LNCAP (cell line): ENCODE data around the gene ZNF793.
A peak's percentile ranks its signal among the peaks of the same experiment; 100 is the strongest.

Source experiments
- CTCF ChIP-seq: fragments of 450-650 bp; IDR thresholded peaks from 2 replicates; pipeline ENCODE4 v1.5.1; 2017; ENCODE audit warnings: mild to moderate bottlenecking

ZNF793 gene

DNA sequence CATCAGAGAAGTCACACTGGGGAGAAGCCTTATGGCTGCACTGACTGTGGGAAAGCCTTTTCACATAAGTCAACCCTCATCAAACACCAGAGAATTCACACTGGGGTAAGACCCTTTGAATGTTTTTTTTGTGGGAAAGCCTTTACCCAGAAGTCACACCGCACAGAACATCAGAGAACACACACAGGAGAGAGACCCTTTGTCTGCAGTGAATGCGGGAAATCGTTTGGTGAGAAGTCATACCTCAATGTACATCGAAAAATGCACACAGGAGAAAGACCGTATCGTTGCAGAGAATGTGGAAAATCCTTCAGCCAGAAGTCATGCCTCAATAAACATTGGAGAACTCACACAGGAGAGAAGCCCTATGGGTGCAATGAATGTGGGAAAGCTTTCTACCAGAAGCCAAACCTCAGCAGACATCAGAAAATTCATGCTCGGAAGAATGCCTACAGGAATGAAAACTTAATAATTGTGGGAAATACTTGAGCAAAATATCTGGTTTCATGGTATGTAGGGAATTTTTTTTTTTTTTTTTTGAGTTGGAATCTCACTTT, 30.7 kb downstream of the ZNF793 start:
- TF ChIP-seq CTCF = no peak

DNA sequence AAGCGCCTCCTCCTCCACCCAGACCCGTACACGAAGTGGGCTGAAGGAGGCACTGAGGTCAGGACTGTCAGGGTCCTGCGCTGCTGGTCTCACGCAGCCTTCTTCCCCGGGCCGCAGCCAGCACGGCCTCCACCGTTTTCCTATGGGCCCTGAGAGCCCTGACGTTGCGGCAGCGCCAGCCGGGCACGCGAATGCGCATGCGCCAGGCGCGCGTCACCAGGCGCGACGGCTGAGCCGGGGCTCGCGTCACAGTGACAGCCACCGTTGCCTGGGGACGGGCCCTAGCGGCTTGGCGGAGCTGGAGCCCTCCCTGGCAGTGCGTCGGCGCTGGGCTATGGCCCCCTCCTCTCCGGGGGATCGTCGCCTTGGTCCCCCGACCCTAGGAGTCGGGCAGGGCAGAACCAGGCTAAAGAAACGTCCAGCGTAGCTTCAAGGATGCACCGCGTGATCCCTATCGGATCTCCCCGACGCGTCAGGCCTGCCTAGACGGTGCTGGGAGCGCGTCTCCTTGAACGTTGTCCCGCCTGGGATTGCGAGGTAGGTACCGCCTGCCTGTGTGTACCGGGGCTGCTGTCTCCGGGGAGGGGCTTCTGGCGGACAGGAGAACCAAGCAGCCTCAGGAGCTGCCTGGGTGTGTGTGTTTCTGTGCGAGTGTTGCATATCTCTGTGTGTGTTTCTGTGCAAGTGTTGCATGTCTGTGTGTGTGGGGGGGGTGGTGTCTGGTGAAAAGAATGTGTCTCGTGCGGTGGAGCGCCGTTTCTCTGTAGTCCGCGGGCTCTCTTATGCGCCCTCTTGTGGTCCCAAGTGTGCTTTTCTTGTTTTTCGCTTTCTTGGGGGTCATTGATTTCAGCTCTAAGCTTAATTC, 44.6 kb downstream of the ZNF793 start:
- TF ChIP-seq CTCF = peak; percentile 46

- no peak for TF ChIP-seq CTCF
These were observed 56.8 kb downstream of the ZNF793 start for GRCh38 chr19:37563518-37563917.

DNA sequence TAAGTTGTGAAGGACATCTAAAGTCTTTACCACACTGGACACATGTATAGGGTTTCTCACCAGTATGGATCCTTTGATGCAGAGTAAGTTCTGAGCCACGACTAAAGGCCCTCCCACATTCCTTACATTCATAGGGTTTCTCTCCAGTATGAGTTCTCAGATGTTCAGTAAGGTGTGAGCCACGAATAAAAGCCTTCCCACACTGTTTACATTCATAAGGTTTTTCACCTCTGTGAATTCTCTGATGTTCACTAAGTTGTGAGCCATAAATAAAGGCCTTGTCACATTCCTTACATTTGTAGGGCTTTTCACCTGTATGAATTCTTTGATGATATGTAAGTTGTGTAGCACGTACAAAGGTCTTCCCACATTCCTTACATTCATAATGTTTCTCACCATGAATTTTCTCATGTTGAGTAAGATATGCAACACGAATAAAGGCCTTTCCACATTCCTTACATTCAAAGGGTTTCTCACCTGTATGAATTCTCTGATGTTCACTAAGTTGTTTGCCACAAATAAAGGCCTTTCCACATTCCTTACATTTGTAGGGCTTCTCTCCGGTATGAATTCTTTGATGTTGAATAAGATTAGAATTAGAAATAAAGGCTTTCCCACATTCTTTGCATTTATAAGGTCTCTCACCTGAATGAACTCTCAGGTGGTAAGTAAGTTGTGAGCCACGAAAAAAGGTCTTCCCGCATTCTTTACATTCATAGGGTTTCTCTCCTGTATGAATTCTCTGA, 58.1 kb downstream of the ZNF793 start:
- TF ChIP-seq CTCF = no peak

DNA sequence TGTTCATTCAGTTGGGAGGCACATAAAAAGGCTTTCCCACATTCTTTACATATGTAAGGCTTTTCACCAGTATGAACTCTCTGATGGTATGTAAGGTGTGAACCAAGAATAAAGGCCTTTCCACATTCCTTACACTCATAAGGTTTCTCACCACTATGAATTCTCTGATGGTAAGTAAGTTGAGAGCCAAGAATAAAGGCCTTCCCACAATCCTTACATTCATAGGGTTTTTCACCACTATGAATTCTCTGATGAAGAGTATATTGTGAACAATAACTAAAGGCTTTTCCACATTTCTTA, 58.6 kb downstream of the ZNF793 start:
- no peak for TF ChIP-seq CTCF

DNA sequence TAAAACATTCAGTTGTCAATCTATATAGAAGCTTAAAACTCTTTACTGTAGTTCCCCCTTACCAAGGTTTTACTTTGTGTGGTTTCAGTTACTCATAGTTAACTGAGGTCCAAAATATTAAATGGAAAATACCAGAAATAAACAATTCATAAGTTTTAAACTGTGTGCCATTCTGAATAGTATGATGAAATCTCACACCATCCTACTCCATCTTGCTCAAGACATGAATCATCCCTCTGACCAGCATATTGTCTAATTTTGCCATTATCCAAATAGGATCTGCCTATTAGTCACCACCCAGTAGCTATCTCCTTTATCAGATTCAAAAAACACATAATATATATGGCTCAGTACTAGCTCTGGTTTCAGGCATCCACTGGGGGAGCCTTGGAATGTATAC, 65.5 kb downstream of the ZNF793 start:
- TF ChIP-seq CTCF = no peak

GRCh38 chr19:37583340-37583739, 76.6 kb downstream of the ZNF793 start:
- no peak for TF ChIP-seq CTCF
